Neural progenitor cell (in vitro differentiated cells): ENCODE measurements around the gene DIMT1. TPM values are rescaled to one million over a fixed set of nuclear protein-coding genes. Genes with fewer than 3 reads are reported as not detected.

Experiments
- DNase-seq: peaks from one replicate; pipeline ENCODE4 v3.0.0-alpha.2; 2016; ENCODE audit warnings: low spot score
- H2AFZ ChIP-seq: fragments of 200-600 bp; sonication (generic); replicated peaks from 2 replicates; pipeline ENCODE4 v1.6.1; 2016; ENCODE audit warnings: antibody characterized with exemption
- H3F3A ChIP-seq: fragments of 200-600 bp; sonication (generic); 2 replicates; pipeline ENCODE4 v1.6.1; 2016; ENCODE audit warnings: antibody characterized with exemption, low read depth
- H3K27ac ChIP-seq: fragments of 200-600 bp; sonication (generic); 2 replicates; pipeline ENCODE4 v1.5.1; 2016; ENCODE audit warnings: mild to moderate bottlenecking
- H3K27me3 ChIP-seq: fragments of 200-600 bp; sonication (generic); 2 replicates; pipeline ENCODE4 v1.6.1; 2016; ENCODE audit warnings: mild to moderate bottlenecking, moderate library complexity
- H3K36me3 ChIP-seq: fragments of 200-600 bp; sonication (generic); 2 replicates; pipeline ENCODE4 v1.5.1; 2016
- H3K4me1 ChIP-seq: fragments of 200-600 bp; sonication (generic); 2 replicates; pipeline ENCODE4 v1.6.1; 2016; ENCODE audit warnings: mixed run types
- H3K4me2 ChIP-seq: fragments of 200-600 bp; sonication (generic); 2 replicates; pipeline ENCODE4 v1.6.1; 2016
- H3K4me3 ChIP-seq: fragments of 200-600 bp; sonication (generic); 2 replicates; pipeline ENCODE4 v1.5.1; 2016
- H3K79me2 ChIP-seq: fragments of 200-600 bp; sonication (generic); 2 replicates; pipeline ENCODE4 v1.6.1; 2016; ENCODE audit warnings: low read depth
- H3K9ac ChIP-seq: fragments of 200-600 bp; sonication (generic); 2 replicates; pipeline ENCODE4 v1.6.1; 2016
- H3K9me3 ChIP-seq: fragments of 200-600 bp; sonication (generic); 2 replicates; pipeline ENCODE4 v1.5.1; 2016; ENCODE audit warnings: low read depth
- H4K20me1 ChIP-seq: fragments of 200-600 bp; sonication (generic); 2 replicates; pipeline ENCODE4 v1.6.1; 2016; ENCODE audit warnings: low read depth
- H3K27ac Mint-ChIP-seq: 3 replicates; pipeline ENCODE4 v1.8.0; 2021; ENCODE audit warnings: mixed read lengths
- H3K27me3 Mint-ChIP-seq: 2 replicates; pipeline ENCODE4 v1.8.0; 2022; ENCODE audit warnings: low read depth, mild to moderate bottlenecking, inconsistent platforms, moderate library complexity, mixed read lengths; ENCODE audit not compliant: insufficient read depth
- H3K36me3 Mint-ChIP-seq: 3 replicates; pipeline ENCODE4 v1.8.0; 2021; ENCODE audit warnings: mixed read lengths
- H3K4me1 Mint-ChIP-seq: 3 replicates; pipeline ENCODE4 v1.8.0; 2021; ENCODE audit warnings: mixed read lengths
- H3K4me3 Mint-ChIP-seq: 3 replicates; pipeline ENCODE4 v1.8.0; 2021; ENCODE audit warnings: mild to moderate bottlenecking, moderate library complexity, mixed read lengths
- H3K9me3 Mint-ChIP-seq: 3 replicates; pipeline ENCODE4 v1.8.0; 2020; ENCODE audit warnings: mixed read lengths
- EZH2 ChIP-seq: fragments of 200-600 bp; sonication (generic); IDR thresholded peaks from 2 replicates; pipeline ENCODE4 v1.6.1; 2017; ENCODE audit warnings: antibody characterized with exemption, mild to moderate bottlenecking, moderate library complexity
- EZH2phosphoT487 ChIP-seq: fragments of 200-600 bp; sonication (generic); IDR thresholded peaks from 2 replicates; pipeline ENCODE4 v1.6.1; 2017; ENCODE audit warnings: antibody characterized with exemption
- total RNA-seq: library from RNA; depleted of rRNA; stranded (reverse); fragments of >200 nt; gene quantifications from 2 replicates; pipeline ENCODE4 v1.2.3, GENCODE V29; 2015; ENCODE audit warnings: low replicate concordance
- TF ChIP-seq, protein P1 (sequence below): fragments of 200-600 bp; sonication (generic); IDR thresholded peaks from 2 replicates; pipeline ENCODE4 v1.5.1; 2017; ENCODE audit warnings: antibody characterized with exemption, mild to moderate bottlenecking

DIMT1 gene
- total RNA-seq, 1 donor from 2014 or later = 43.2 TPM

DNA sequence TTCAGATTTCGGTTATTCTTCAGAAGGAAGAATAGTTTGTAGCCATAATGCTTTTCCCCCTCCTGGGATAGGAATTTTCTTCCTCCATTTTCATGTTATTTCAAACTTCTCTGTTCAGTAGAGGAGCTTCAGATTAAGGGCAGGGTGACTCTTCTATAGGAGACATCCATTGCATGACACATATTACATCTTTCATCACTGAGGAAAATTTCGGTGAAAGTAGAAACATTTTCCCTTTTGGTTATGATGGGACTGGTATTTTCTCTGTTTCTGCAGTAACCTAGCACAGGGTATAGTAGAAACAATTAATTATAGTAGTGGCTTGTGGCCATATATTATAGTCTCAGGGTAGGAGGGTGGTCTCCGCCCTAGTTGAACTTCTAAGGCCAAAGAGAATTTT lies 10.0 kb upstream of the DIMT1 start:
- H3K4me2 ChIP-seq = peak overlapping the region; percentile 88
- H3K79me2 ChIP-seq = peaks cover 61% of the 10 kb centered on the region
- H3K9ac ChIP-seq = peak overlapping the region; percentile 92
- H3K4me1 ChIP-seq = peaks cover 15% of the 10 kb centered on the region
- Mint-ChIP-seq H3K27me3 (peaks cover 10% of the 10 kb centered on the region), H3K36me3 (no peaks in the 10 kb centered on the region), H3K4me3 (peak overlapping the region; percentile 91), H3K4me1 (peaks cover 20% of the 10 kb centered on the region), H3K27ac (no peak overlapping the region), H3K9me3 (no peaks in the 10 kb centered on the region)
- H3K4me3 ChIP-seq = peak overlapping the region; percentile 93
- no peaks in the 10 kb centered on the region for H3K36me3 ChIP-seq
- no peaks in the 10 kb centered on the region for H3K9me3 ChIP-seq
- no peaks in the 10 kb centered on the region for H3K27me3 ChIP-seq
- no peak for DNase-seq
- H3F3A ChIP-seq = no peaks in the 10 kb centered on the region
- peaks cover 9% of the 10 kb centered on the region for H4K20me1 ChIP-seq
- H2AFZ ChIP-seq = no peak overlapping the region
- H3K27ac ChIP-seq = no peak overlapping the region
- TF ChIP-seq EZH2 = no peak
- TF ChIP-seq, protein P1, sequence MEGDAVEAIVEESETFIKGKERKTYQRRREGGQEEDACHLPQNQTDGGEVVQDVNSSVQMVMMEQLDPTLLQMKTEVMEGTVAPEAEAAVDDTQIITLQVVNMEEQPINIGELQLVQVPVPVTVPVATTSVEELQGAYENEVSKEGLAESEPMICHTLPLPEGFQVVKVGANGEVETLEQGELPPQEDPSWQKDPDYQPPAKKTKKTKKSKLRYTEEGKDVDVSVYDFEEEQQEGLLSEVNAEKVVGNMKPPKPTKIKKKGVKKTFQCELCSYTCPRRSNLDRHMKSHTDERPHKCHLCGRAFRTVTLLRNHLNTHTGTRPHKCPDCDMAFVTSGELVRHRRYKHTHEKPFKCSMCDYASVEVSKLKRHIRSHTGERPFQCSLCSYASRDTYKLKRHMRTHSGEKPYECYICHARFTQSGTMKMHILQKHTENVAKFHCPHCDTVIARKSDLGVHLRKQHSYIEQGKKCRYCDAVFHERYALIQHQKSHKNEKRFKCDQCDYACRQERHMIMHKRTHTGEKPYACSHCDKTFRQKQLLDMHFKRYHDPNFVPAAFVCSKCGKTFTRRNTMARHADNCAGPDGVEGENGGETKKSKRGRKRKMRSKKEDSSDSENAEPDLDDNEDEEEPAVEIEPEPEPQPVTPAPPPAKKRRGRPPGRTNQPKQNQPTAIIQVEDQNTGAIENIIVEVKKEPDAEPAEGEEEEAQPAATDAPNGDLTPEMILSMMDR = no peak

DNA sequence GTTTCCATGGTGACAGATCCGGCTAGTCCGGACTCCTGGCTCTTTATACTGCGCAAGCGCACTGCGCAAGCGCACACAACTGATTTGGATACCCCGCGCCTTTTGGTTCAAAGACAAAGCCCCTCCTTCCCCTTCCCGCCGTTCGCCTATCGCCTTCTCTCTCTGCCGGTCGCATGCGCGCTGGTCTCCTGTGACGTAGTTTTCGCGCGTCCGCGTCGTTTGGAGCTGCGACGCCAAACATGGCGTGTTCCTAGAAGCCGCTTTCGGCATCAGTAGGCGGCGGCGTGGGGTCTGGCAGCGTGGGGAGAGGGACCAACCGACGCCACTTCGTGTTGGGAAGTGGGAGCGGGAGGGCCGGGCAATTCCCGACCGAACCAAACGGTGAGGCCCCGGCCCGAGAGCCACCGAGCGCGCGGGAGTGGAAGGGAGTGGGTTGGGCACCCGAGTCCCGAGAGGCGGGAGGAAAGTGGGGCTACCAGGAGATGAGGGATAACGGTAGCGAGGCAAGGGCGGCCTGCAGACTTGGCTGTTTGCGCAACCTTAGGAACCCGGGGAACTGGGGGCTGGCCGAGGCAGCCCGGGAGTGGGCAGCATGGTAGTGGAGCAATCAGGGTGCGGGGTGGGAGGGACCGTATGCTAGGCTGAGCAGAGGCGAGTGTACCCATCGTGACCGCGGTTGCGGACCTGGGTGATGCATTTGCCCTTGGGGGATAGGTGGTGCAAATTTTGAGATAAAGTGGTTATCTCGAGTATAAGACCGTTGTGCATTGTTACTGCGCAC lies 9.0 kb upstream of the DIMT1 start, which contains the start of gene IPO11:
Gene IPO11 (plus strand): TSS at position 215 of the 781 bp plus-strand sequence. CDS start 24,517 bp downstream, outside the sequence.
- H3K79me2 ChIP-seq = peaks cover 51% of the 10 kb centered on the region
- H3K27me3 ChIP-seq = no peaks in the 10 kb centered on the region
- H3K27ac ChIP-seq = peak within 1 kb of the TSS; percentile 53
- no peaks in the 10 kb centered on the region for H3K36me3 ChIP-seq
- H3K9me3 ChIP-seq = no peaks in the 10 kb centered on the region
- no peaks in the 10 kb centered on the region for H3F3A ChIP-seq
- peaks cover 7% of the 10 kb centered on the region for H4K20me1 ChIP-seq
- H3K36me3 Mint-ChIP-seq = no peaks in the 10 kb centered on the region
- H3K9ac ChIP-seq = peak within 1 kb of the TSS; percentile 92
- peak within 1 kb of the TSS; percentile 84 for H2AFZ ChIP-seq
- H3K4me3 ChIP-seq = peak within 1 kb of the TSS; percentile 93
- peaks cover 9% of the 10 kb centered on the region for H3K27me3 Mint-ChIP-seq
- DNase-seq = peak; percentile 100
- peak within 1 kb of the TSS; percentile 98 for H3K27ac Mint-ChIP-seq
- peak within 1 kb of the TSS; percentile 91 for H3K4me3 Mint-ChIP-seq
- TF ChIP-seq EZH2phosphoT487 (no peak), EZH2 (no peak)
- TF ChIP-seq, protein P1 = no peak
- H3K4me1 Mint-ChIP-seq = peaks cover 20% of the 10 kb centered on the region
- H3K4me1 ChIP-seq = peaks cover 15% of the 10 kb centered on the region
- H3K9me3 Mint-ChIP-seq = no peaks in the 10 kb centered on the region
- peak within 1 kb of the TSS; percentile 88 for H3K4me2 ChIP-seq

DNA sequence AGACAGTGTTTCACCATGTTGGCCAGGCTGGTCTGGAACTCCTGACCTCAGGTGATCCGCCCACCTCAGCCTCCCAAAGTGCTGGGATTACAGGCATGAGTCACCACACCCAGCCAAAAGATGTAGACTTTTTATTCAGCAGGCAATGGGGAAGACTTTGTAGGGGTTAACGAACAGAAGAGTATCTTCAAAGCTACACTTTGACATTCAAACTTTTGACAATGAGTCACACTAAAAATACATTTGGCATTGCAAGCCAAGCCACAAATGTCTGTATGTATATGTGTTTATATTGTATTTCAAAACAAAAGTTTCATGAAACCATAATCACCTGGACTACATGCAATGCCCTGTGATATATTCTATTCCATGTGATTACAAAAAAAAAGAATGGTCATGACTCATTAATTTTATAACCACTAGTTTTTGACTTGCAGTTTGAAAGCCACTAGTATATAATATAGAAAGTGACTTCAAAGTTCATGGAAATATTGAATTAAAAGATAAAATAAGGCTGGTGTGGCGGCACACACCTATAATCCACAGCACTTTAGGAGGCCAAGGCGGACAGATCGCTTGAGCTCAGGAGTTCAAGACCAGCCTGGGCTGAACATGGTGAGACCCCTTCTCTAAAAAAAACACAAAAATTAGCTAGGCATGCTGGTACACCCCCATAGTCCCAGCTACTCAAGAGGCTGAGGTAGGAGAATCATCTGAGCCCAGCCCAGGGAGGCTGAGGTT lies 8.3 kb downstream of the DIMT1 start:
- Histone ChIP-seq H3K4me1 (no peaks in the 10 kb centered on the region), H3K9me3 (no peaks in the 10 kb centered on the region), H3K27me3 (no peaks in the 10 kb centered on the region), H3K9ac (no peak overlapping the region), H3F3A (peaks cover 9% of the 10 kb centered on the region), H3K4me2 (no peak overlapping the region), H4K20me1 (peaks cover 2% of the 10 kb centered on the region), H3K36me3 (peaks cover 13% of the 10 kb centered on the region), H2AFZ (no peak overlapping the region), H3K4me3 (no peak overlapping the region), H3K27ac (no peak overlapping the region), H3K79me2 (no peaks in the 10 kb centered on the region)
- Mint-ChIP-seq H3K4me3 (no peak overlapping the region), H3K4me1 (no peaks in the 10 kb centered on the region), H3K27me3 (no peaks in the 10 kb centered on the region), H3K27ac (no peak overlapping the region), H3K36me3 (peaks cover 11% of the 10 kb centered on the region), H3K9me3 (no peaks in the 10 kb centered on the region)
- TF ChIP-seq EZH2 (no peak), EZH2phosphoT487 (no peak)
- TF ChIP-seq, protein P1 = no peak
- no peak for DNase-seq
